NB4 (cell line): ENCODE measurements around the gene PPIF.

ENCODE experiments used
- POLR2A ChIP-seq: IDR thresholded peaks from 2 replicates; pipeline ENCODE4 v1.6.1; 2011; ENCODE audit warnings: mild to moderate bottlenecking; ENCODE audit not compliant: insufficient read length; ENCODE audit errors: extremely low read depth
- TF ChIP-seq, protein P1 (sequence below): IDR thresholded peaks from one replicate; pipeline ENCODE4 v1.5.1; 2012; ENCODE audit warnings: low read depth, low read length

DNA sequence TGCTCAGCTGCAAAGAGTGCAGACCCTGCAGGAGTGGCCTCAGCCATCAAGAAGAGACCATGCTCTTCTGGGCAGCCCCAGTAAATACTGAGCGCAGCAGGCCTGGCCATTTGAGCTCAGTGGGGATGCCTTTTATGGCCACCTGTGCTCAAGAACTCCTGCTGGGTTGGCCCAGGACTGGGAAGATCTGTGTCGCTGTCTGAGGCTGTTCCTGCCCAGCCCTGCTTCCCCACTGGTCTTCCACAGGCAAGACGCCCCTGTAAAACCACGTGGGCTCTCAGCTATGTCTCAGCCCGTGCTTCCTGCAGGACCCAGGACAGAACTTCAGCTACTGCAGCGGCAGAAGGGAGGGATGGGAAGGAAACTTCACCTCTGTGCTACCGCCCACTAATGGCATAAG, 10.5 kb upstream of the PPIF start:
- TF ChIP-seq, protein P1, sequence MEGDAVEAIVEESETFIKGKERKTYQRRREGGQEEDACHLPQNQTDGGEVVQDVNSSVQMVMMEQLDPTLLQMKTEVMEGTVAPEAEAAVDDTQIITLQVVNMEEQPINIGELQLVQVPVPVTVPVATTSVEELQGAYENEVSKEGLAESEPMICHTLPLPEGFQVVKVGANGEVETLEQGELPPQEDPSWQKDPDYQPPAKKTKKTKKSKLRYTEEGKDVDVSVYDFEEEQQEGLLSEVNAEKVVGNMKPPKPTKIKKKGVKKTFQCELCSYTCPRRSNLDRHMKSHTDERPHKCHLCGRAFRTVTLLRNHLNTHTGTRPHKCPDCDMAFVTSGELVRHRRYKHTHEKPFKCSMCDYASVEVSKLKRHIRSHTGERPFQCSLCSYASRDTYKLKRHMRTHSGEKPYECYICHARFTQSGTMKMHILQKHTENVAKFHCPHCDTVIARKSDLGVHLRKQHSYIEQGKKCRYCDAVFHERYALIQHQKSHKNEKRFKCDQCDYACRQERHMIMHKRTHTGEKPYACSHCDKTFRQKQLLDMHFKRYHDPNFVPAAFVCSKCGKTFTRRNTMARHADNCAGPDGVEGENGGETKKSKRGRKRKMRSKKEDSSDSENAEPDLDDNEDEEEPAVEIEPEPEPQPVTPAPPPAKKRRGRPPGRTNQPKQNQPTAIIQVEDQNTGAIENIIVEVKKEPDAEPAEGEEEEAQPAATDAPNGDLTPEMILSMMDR = no peak
- no peak for TF ChIP-seq POLR2A
